DND-41 (cell line): ENCODE measurements around the gene CD81.
"Not testable (repeated sequence)": the region's sequence is repeated elsewhere in the genome, so short reads cannot be mapped to it uniquely, and the experiment has no call there.

Source experiments
- ATAC-seq: fragments of 200-7000 bp; cut with Tn5 transposase; 3 replicates; pipeline ENCODE4 v1.9.1; 2021; ENCODE audit warnings: low read depth; ENCODE audit not compliant: insufficient read depth
- DNase-seq: peaks from one replicate; pipeline ENCODE4 v3.0.0-alpha.2; 2020
- H2AFZ ChIP-seq: 2 replicates; pipeline ENCODE4 v1.6.0; 2012; ENCODE audit warnings: low read depth, low read length
- H3K27ac ChIP-seq: 2 replicates; pipeline ENCODE4 v1.5.1; 2012; ENCODE audit warnings: low read length, inconsistent platforms
- H3K27me3 ChIP-seq: fragments of 200-600 bp; sonication (generic); 2 replicates; pipeline ENCODE4 v1.6.0; 2012; ENCODE audit warnings: low read length, mild to moderate bottlenecking, inconsistent platforms; ENCODE audit not compliant: insufficient read depth, poor library complexity
- H3K36me3 ChIP-seq: 2 replicates; pipeline ENCODE4 v1.5.1; 2012; ENCODE audit warnings: low read length, inconsistent platforms; ENCODE audit not compliant: insufficient read depth
- H3K4me1 ChIP-seq: 2 replicates; pipeline ENCODE4 v1.5.1; 2012; ENCODE audit warnings: mild to moderate bottlenecking, low read length; ENCODE audit not compliant: insufficient read depth
- H3K4me2 ChIP-seq: 2 replicates; pipeline ENCODE4 v1.6.0; 2012; ENCODE audit warnings: mild to moderate bottlenecking, moderate library complexity, low read length, inconsistent platforms; ENCODE audit not compliant: insufficient read depth
- H3K4me3 ChIP-seq, 2 experiments: fragments of 200-600 bp in 1 of 2; shearing (Covaris generic) in 1 of 2; 2 replicates each; pipeline ENCODE4 v1.5.1; 2012 to 2016; ENCODE audit warnings: inconsistent platforms in 2 of 2, low read length in 2 of 2, mild to moderate bottlenecking in 2 of 2, low read depth in 1 of 2, moderate library complexity in 1 of 2
- H3K79me2 ChIP-seq: 2 replicates; pipeline ENCODE4 v1.6.0; 2012; ENCODE audit warnings: low read length, inconsistent platforms; ENCODE audit not compliant: insufficient read depth
- H3K9ac ChIP-seq: 2 replicates; pipeline ENCODE4 v1.6.0; 2012; ENCODE audit warnings: low read depth, mild to moderate bottlenecking, inconsistent platforms, low read length, moderate library complexity
- H3K9me3 ChIP-seq: 2 replicates; pipeline ENCODE4 v1.5.1; 2012; ENCODE audit warnings: low read length, moderate library complexity, mild to moderate bottlenecking, inconsistent platforms; ENCODE audit not compliant: insufficient read depth, severe bottlenecking
- H4K20me1 ChIP-seq: 2 replicates; pipeline ENCODE4 v1.6.0; 2012; ENCODE audit warnings: low read length; ENCODE audit not compliant: insufficient read depth
- CTCF ChIP-seq: IDR thresholded peaks from 2 replicates; pipeline ENCODE4 v1.5.1; 2012; ENCODE audit warnings: borderline replicate concordance, low read length, moderate library complexity, mild to moderate bottlenecking; ENCODE audit not compliant: poor library complexity, severe bottlenecking; ENCODE audit errors: extremely low read depth
- EZH2 ChIP-seq: IDR thresholded peaks from 3 replicates; pipeline ENCODE4 v1.6.1; 2012; ENCODE audit warnings: borderline replicate concordance, low read depth, mild to moderate bottlenecking, moderate library complexity, low read length, inconsistent platforms; ENCODE audit not compliant: severe bottlenecking

The CD81 gene

GRCh38 chr11:2338760-2339159 is 38.4 kb upstream of the CD81 start:
- not testable (repeated sequence) for H2AFZ ChIP-seq, H3K9me3 ChIP-seq, DNase-seq, H3K4me1 ChIP-seq, H3K4me2 ChIP-seq, H3K4me3 ChIP-seq, H3K79me2 ChIP-seq, H3K36me3 ChIP-seq, H3K9ac ChIP-seq, H3K27me3 ChIP-seq, H4K20me1 ChIP-seq, ATAC-seq, H3K27ac ChIP-seq

GRCh38 chr11:2342557-2342956 is 34.6 kb upstream of the CD81 start:
- Histone ChIP-seq H3K4me2 (no peak overlapping the region), H3K9ac (no peak overlapping the region), H3K79me2 (no peaks in the 10 kb centered on the region), H3K9me3 (no peaks in the 10 kb centered on the region), H3K4me3 (no peak overlapping the region), H3K27ac (no peak overlapping the region), H3K27me3 (no peaks in the 10 kb centered on the region), H2AFZ (no peak overlapping the region), H3K36me3 (no peaks in the 10 kb centered on the region), H3K4me1 (no peaks in the 10 kb centered on the region), H4K20me1 (no peaks in the 10 kb centered on the region)
- ATAC-seq: no peak
- DNase-seq: no peak
- no peak for TF ChIP-seq CTCF
- no peak for TF ChIP-seq EZH2

GRCh38 chr11:2342981-2343380 is 34.1 kb upstream of the CD81 start:
- Histone ChIP-seq H3K9me3 (no peaks in the 10 kb centered on the region), H3K4me2 (no peak overlapping the region), H3K27me3 (no peaks in the 10 kb centered on the region), H3K4me1 (no peaks in the 10 kb centered on the region), H2AFZ (no peak overlapping the region), H4K20me1 (no peaks in the 10 kb centered on the region), H3K4me3 (no peak overlapping the region), H3K27ac (no peak overlapping the region), H3K79me2 (no peaks in the 10 kb centered on the region), H3K36me3 (no peaks in the 10 kb centered on the region), H3K9ac (no peak overlapping the region)
- TF ChIP-seq EZH2 (no peak), CTCF (no peak)
- DNase-seq: no peak
- ATAC-seq: no peak

GRCh38 chr11:2343502-2343901 is 33.6 kb upstream of the CD81 start:
- no peaks in the 10 kb centered on the region for H3K27me3 ChIP-seq
- H3K79me2 ChIP-seq: no peaks in the 10 kb centered on the region
- H3K27ac ChIP-seq: no peak overlapping the region
- DNase-seq (no peak), ATAC-seq (no peak)
- H3K36me3 ChIP-seq: no peaks in the 10 kb centered on the region
- H4K20me1 ChIP-seq: no peaks in the 10 kb centered on the region
- no peak overlapping the region for H3K4me3 ChIP-seq
- no peak overlapping the region for H3K9ac ChIP-seq
- H3K4me1 ChIP-seq: no peaks in the 10 kb centered on the region
- no peak overlapping the region for H3K4me2 ChIP-seq
- TF ChIP-seq EZH2 (no peak), CTCF (no peak)
- no peaks in the 10 kb centered on the region for H3K9me3 ChIP-seq
- H2AFZ ChIP-seq: no peak overlapping the region
